Central memory CD8-positive, alpha-beta T cell (primary cell): ENCODE measurements around the gene KRT34.
"Not testable (repeated sequence)": the region's sequence is repeated elsewhere in the genome, so short reads cannot be mapped to it uniquely, and the experiment has no call there.

ENCODE experiments used
- ATAC-seq: fragments of 150-1000 bp; cut with Tn5 transposase; replicated peaks from 2 replicates; pipeline ENCODE4 v1.10.0; 2022; ENCODE audit warnings: mild to moderate bottlenecking, moderate FRiP score, moderate number of reproducible peaks; ENCODE audit not compliant: poor library complexity, severe bottlenecking; ENCODE audit errors: extremely low read depth
- DNase-seq, 2 donors: peaks; one replicate each; pipeline ENCODE4 v3.0.0; 2021; ENCODE audit warnings: low spot score in 2 of 2
- H3K27ac Mint-ChIP-seq: one replicate; pipeline ENCODE4 v1.8.0; 2022; ENCODE audit warnings: low read depth, mild to moderate bottlenecking, moderate library complexity, mixed read lengths
- H3K27me3 Mint-ChIP-seq: one replicate; pipeline ENCODE4 v1.8.0; 2022; ENCODE audit warnings: mixed read lengths
- H3K36me3 Mint-ChIP-seq: one replicate; pipeline ENCODE4 v1.8.0; 2022; ENCODE audit warnings: mild to moderate bottlenecking, moderate library complexity, mixed read lengths; ENCODE audit not compliant: insufficient read depth
- H3K4me1 Mint-ChIP-seq: one replicate; pipeline ENCODE4 v1.8.0; 2022; ENCODE audit warnings: mixed read lengths
- H3K4me3 Mint-ChIP-seq: one replicate; pipeline ENCODE4 v1.8.0; 2022; ENCODE audit warnings: mild to moderate bottlenecking, moderate library complexity, mixed read lengths
- H3K9me3 Mint-ChIP-seq: one replicate; pipeline ENCODE4 v1.8.0; 2022; ENCODE audit warnings: mixed read lengths

The KRT34 gene

GRCh38 chr17:41347869-41348760 is 34.0 kb downstream of the KRT34 start:
- Mint-ChIP-seq H3K27ac (no peak overlapping the region), H3K36me3 (peaks cover 4% of the 10 kb centered on the region), H3K27me3 (peaks cover 11% of the 10 kb centered on the region), H3K4me3 (no peak overlapping the region), H3K9me3 (peaks cover 13% of the 10 kb centered on the region), H3K4me1 (peaks cover 24% of the 10 kb centered on the region)
- ATAC-seq, result no peak
- no peak for DNase-seq

GRCh38 chr17:41346421-41346820 is 35.7 kb downstream of the KRT34 start:
- H3K4me3 Mint-ChIP-seq, H3K27ac Mint-ChIP-seq, ATAC-seq, DNase-seq, H3K9me3 Mint-ChIP-seq, H3K27me3 Mint-ChIP-seq: not testable (repeated sequence)
- Mint-ChIP-seq H3K4me1 (peaks cover 28% of the 10 kb centered on the region), H3K36me3 (peaks cover 12% of the 10 kb centered on the region)

GRCh38 chr17:41345992-41346391 is 36.1 kb downstream of the KRT34 start:
- Mint-ChIP-seq H3K27ac (no peak overlapping the region), H3K4me3 (no peak overlapping the region), H3K27me3 (no peaks in the 10 kb centered on the region), H3K36me3 (peaks cover 13% of the 10 kb centered on the region), H3K4me1 (peaks cover 31% of the 10 kb centered on the region), H3K9me3 (peaks cover 6% of the 10 kb centered on the region)
- no peak for DNase-seq
- ATAC-seq, result no peak

- H3K4me1 Mint-ChIP-seq, result peaks cover 55% of the 10 kb centered on the region
- peak overlapping the region; percentile 31 for H3K4me3 Mint-ChIP-seq
- H3K9me3 Mint-ChIP-seq, result peaks cover 6% of the 10 kb centered on the region
- no peaks in the 10 kb centered on the region for H3K27me3 Mint-ChIP-seq
- H3K27ac Mint-ChIP-seq, result peak overlapping the region; percentile 69
- ATAC-seq (no peak), DNase-seq (no peak)
- H3K36me3 Mint-ChIP-seq, result peaks cover 20% of the 10 kb centered on the region
Measured at GRCh38 chr17:41343029-41343428, 39.1 kb downstream of the KRT34 start.

- ATAC-seq (peak; percentile 55), DNase-seq (peak; percentile 39 to 76)
- Mint-ChIP-seq H3K27ac (peak overlapping the region; percentile 98), H3K27me3 (no peaks in the 10 kb centered on the region), H3K9me3 (peaks cover 6% of the 10 kb centered on the region), H3K36me3 (peaks cover 20% of the 10 kb centered on the region), H3K4me1 (peaks cover 53% of the 10 kb centered on the region), H3K4me3 (peak overlapping the region; percentile 67)
Measured at GRCh38 chr17:41340934-41341861, 40.9 kb downstream of the KRT34 start.

- Mint-ChIP-seq H3K27ac (peak overlapping the region; percentile 98), H3K4me1 (peaks cover 60% of the 10 kb centered on the region), H3K36me3 (peaks cover 20% of the 10 kb centered on the region), H3K4me3 (peak overlapping the region; percentile 67), H3K9me3 (peaks cover 6% of the 10 kb centered on the region), H3K27me3 (no peaks in the 10 kb centered on the region)
- DNase-seq (no peak), ATAC-seq (no peak)
Measured at GRCh38 chr17:41340494-41340893, 41.6 kb downstream of the KRT34 start.

- H3K27ac Mint-ChIP-seq, result peak overlapping the region; percentile 98
- H3K27me3 Mint-ChIP-seq, result no peaks in the 10 kb centered on the region
- H3K36me3 Mint-ChIP-seq, result peaks cover 20% of the 10 kb centered on the region
- peaks cover 6% of the 10 kb centered on the region for H3K9me3 Mint-ChIP-seq
- peaks cover 68% of the 10 kb centered on the region for H3K4me1 Mint-ChIP-seq
- DNase-seq (no peak), ATAC-seq (no peak)
- H3K4me3 Mint-ChIP-seq, result peak overlapping the region; percentile 67
Measured at GRCh38 chr17:41339571-41340172, 42.4 kb downstream of the KRT34 start.

GRCh38 chr17:41338961-41339485 is 43.1 kb downstream of the KRT34 start:
- peak overlapping the region; percentile 98 for H3K27ac Mint-ChIP-seq
- DNase-seq (peak in 1 of 2 donors; percentile 77), ATAC-seq (peak; percentile 83)
- H3K9me3 Mint-ChIP-seq, result peaks cover 6% of the 10 kb centered on the region
- peak overlapping the region; percentile 67 for H3K4me3 Mint-ChIP-seq
- H3K27me3 Mint-ChIP-seq, result no peaks in the 10 kb centered on the region
- peaks cover 18% of the 10 kb centered on the region for H3K36me3 Mint-ChIP-seq
- peaks cover 75% of the 10 kb centered on the region for H3K4me1 Mint-ChIP-seq

- H3K9me3 Mint-ChIP-seq, result no peaks in the 10 kb centered on the region
- H3K27ac Mint-ChIP-seq, result peak overlapping the region; percentile 63
- no peaks in the 10 kb centered on the region for H3K27me3 Mint-ChIP-seq
- peaks cover 60% of the 10 kb centered on the region for H3K4me1 Mint-ChIP-seq
- peak overlapping the region; percentile 48 for H3K4me3 Mint-ChIP-seq
- peaks cover 10% of the 10 kb centered on the region for H3K36me3 Mint-ChIP-seq
- ATAC-seq (no peak), DNase-seq (no peak)
Measured at GRCh38 chr17:41335747-41336146, 46.4 kb downstream of the KRT34 start.

- H3K36me3 Mint-ChIP-seq, result peaks cover 5% of the 10 kb centered on the region
Measured at GRCh38 chr17:41334385-41335305, 47.5 kb downstream of the KRT34 start.

GRCh38 chr17:41333836-41334235 is 48.3 kb downstream of the KRT34 start:
- peak overlapping the region; percentile 31 for H3K4me3 Mint-ChIP-seq
- H3K36me3 Mint-ChIP-seq, result no peaks in the 10 kb centered on the region
- no peaks in the 10 kb centered on the region for H3K27me3 Mint-ChIP-seq
- peak overlapping the region; percentile 63 for H3K27ac Mint-ChIP-seq
- ATAC-seq (no peak), DNase-seq (no peak)
- H3K9me3 Mint-ChIP-seq, result no peaks in the 10 kb centered on the region
- peaks cover 41% of the 10 kb centered on the region for H3K4me1 Mint-ChIP-seq

More at GRCh38 chr17:41334385-41335305, 47.5 kb downstream of the KRT34 start:
- Mint-ChIP-seq H3K9me3 (no peaks in the 10 kb centered on the region), H3K4me3 (peak overlapping the region; percentile 48), H3K27ac (peak overlapping the region; percentile 63), H3K4me1 (peaks cover 49% of the 10 kb centered on the region), H3K27me3 (no peaks in the 10 kb centered on the region)
- peak in 1 of 2 donors; percentile 29 for DNase-seq
- no peak for ATAC-seq
